Body of pancreas (tissue), 4 donors: ENCODE results near the gene ZNF423. TPM values are rescaled to one million over a fixed set of nuclear protein-coding genes. Genes with fewer than 3 reads are reported as not detected.
A peak's percentile ranks its signal among the peaks of the same experiment; 100 is the strongest.

Source experiments
- ATAC-seq: fragments of 150-250 bp; one replicate; pipeline ENCODE4 v1.9.1; 2016
- DNase-seq, 4 donors: peaks; one replicate each; pipeline ENCODE4 v3.0.0-alpha.2; 2019
- H3K27ac ChIP-seq, 4 donors: fragments of 200-600 bp; sonication (generic); 1 replicate in 3 of 4; 2 replicates in 1 of 4; pipeline versions ENCODE4 v1.5.1 to v1.6.1; 2016 to 2019; ENCODE audit warnings: mild to moderate bottlenecking in 1 of 4, mixed read lengths in 1 of 4, moderate library complexity in 1 of 4
- H3K27me3 ChIP-seq, 2 donors: fragments of 200-600 bp; sonication (generic); one replicate each; pipeline ENCODE4 v1.6.0; 2016; ENCODE audit warnings: mild to moderate bottlenecking in 1 of 2
- H3K36me3 ChIP-seq, 2 donors: fragments of 200-600 bp; sonication (generic); replicated peaks in 1 of 2; 2 replicates each; pipeline ENCODE4 v1.5.1; 2016; ENCODE audit warnings: low read depth in 2 of 2; ENCODE audit not compliant: insufficient read depth in 1 of 2
- H3K4me1 ChIP-seq: fragments of 200-600 bp; sonication (generic); one replicate; pipeline ENCODE4 v1.6.0; 2016
- H3K4me3 ChIP-seq, 2 donors: fragments of 200-600 bp; sonication (generic); 1 replicate in 1 of 2; 2 replicates in 1 of 2; pipeline ENCODE4 v1.5.1; 2016 to 2019
- H3K9me3 ChIP-seq, 3 donors: fragments of 200-600 bp; sonication (generic); 1 replicate in 2 of 3; 2 replicates in 1 of 3; pipeline ENCODE4 v1.5.1; 2016
- CTCF ChIP-seq, 7 experiments: fragments of 450-650 bp in 4 of 7; fragments of 200-600 bp in 3 of 7; sonication (generic) in 3 of 7; IDR thresholded peaks; one replicate each; pipeline ENCODE4 v1.5.1; 2016 to 2019; ENCODE audit warnings: antibody characterized with exemption in 7 of 7
- POLR2A ChIP-seq, 3 donors: fragments of 450-650 bp; IDR thresholded peaks; one replicate each; pipeline ENCODE4 v1.6.1; 2016; ENCODE audit warnings: antibody characterized with exemption in 3 of 3, mild to moderate bottlenecking in 2 of 3
- WGBS, 2 donors: methylation state at CpG; one replicate each; pipeline ENCODE4 v1.1.5; 2017; 5-methylcytosine and 5-hydroxymethylcytosine counted together
- intact Hi-C: fragments of 100-400 bp; cut with DNase I; formaldehyde crosslinking; loops from one replicate; pipeline ENCODE4 v1.15.1; 2023
- total RNA-seq, 2 donors: library from RNA; depleted of rRNA; stranded (reverse); fragments of >200 nt; gene quantifications; one replicate each; pipeline ENCODE4 v1.1.0, GENCODE V29; 2016

Gene ZNF423
- total RNA-seq, 2 donors from 2014 or later: 4.2 to 9.2 TPM

- Histone ChIP-seq H3K9me3 (no peaks in the 10 kb centered on the region), H3K27me3 (no peaks in the 10 kb centered on the region), H3K4me1 (no peaks in the 10 kb centered on the region), H3K4me3 (no peak overlapping the region), H3K27ac (no peak overlapping the region), H3K36me3 (no peaks in the 10 kb centered on the region)
- ATAC-seq (no peak), DNase-seq (no peak)
- TF ChIP-seq CTCF (IDR thresholded peaks at IDR 0.05): no peak
- TF ChIP-seq POLR2A (IDR thresholded peaks at IDR 0.05): no peak
- intact Hi-C loops: no loop called here
- WGBS, 2 donors: 95 to 97% methylated on average over 5 of the region's 5 CpGs
Observed at GRCh38 chr16:49453983-49454382, 401.9 kb downstream of the ZNF423 start.

DNA sequence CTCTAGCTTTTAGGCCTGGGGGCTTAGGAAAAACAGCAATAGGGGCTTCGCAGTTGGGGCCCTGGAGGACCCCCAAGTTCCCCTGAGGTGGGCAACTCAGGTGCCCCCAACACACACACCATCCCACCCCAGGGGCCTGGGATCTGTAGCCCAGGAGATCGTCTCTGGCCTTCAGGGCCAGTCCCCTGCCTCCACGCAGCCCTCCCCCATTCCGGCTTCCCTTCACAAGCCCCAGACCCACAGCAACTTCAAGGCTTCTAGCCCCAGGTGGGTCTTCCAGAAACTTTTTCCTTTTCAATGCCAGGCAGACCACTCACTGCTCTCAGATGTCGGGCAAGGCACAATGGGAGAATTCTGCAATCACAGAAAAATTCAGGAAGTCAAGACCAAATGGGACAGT lies 402.9 kb downstream of the ZNF423 start:
- no peaks in the 10 kb centered on the region for H3K27me3 ChIP-seq
- TF ChIP-seq CTCF (IDR thresholded peaks at IDR 0.05): no peak
- TF ChIP-seq POLR2A (IDR thresholded peaks at IDR 0.05): no peak
- H3K4me3 ChIP-seq: no peak overlapping the region
- peak in 1 of 4 donors; percentile 1 for DNase-seq
- no peaks in the 10 kb centered on the region for H3K4me1 ChIP-seq
- H3K27ac ChIP-seq: no peak overlapping the region
- WGBS, 2 donors: 85 to 88% methylated on average over 5 of the region's 5 CpGs
- no peaks in the 10 kb centered on the region for H3K9me3 ChIP-seq
- intact Hi-C loops: no loop called here
- H3K36me3 ChIP-seq: no peaks in the 10 kb centered on the region
- no peak for ATAC-seq

- 26 to 30% methylated on average over 14 of the region's 14 CpGs for WGBS, 2 donors
- Histone ChIP-seq H3K27me3 (no peaks in the 10 kb centered on the region), H3K27ac (no peak overlapping the region), H3K4me3 (no peak overlapping the region), H3K4me1 (no peaks in the 10 kb centered on the region), H3K9me3 (no peaks in the 10 kb centered on the region), H3K36me3 (no peaks in the 10 kb centered on the region)
- TF ChIP-seq CTCF (IDR thresholded peaks at IDR 0.05): no peak
- TF ChIP-seq POLR2A (IDR thresholded peaks at IDR 0.05): no peak
- ATAC-seq: no peak
- intact Hi-C loops: no loop called here
- DNase-seq: peak in 1 of 4 donors; percentile 4
Observed at GRCh38 chr16:49452578-49452977, 403.3 kb downstream of the ZNF423 start.

- no peak for TF ChIP-seq POLR2A (IDR thresholded peaks at IDR 0.05)
- no peak for TF ChIP-seq CTCF (IDR thresholded peaks at IDR 0.05)
- Histone ChIP-seq H3K4me3 (no peak overlapping the region), H3K36me3 (no peaks in the 10 kb centered on the region), H3K27ac (no peak overlapping the region), H3K9me3 (no peaks in the 10 kb centered on the region), H3K4me1 (no peaks in the 10 kb centered on the region), H3K27me3 (no peaks in the 10 kb centered on the region)
- DNase-seq: no peak
- WGBS, 2 donors: 38 to 46% methylated on average over 4 of the region's 4 CpGs
- ATAC-seq: no peak
- intact Hi-C loops: no loop called here
Observed at GRCh38 chr16:49452108-49452507, 403.8 kb downstream of the ZNF423 start.

DNA sequence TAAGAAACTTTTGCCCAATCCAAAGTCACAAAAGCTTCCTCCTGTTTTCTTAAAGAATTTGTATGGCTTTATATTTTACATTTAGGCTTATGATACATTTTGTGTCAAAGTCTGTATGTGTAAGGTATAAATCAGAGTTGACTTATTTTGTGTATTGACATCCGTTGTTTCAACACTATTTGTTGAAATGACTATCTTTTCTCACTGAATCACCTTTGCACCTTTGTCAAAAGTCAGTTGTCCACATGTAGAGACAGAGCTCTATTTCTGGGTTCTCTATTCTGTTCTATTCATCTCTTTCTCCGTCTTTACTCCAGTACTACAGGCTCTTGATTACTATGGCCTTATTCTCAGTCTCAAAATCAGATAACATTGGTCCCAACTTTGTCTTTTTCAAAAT lies 409.1 kb downstream of the ZNF423 start:
- Histone ChIP-seq H3K27ac (no peak overlapping the region), H3K27me3 (no peaks in the 10 kb centered on the region), H3K4me3 (no peak overlapping the region), H3K36me3 (no peaks in the 10 kb centered on the region), H3K9me3 (no peaks in the 10 kb centered on the region), H3K4me1 (no peaks in the 10 kb centered on the region)
- intact Hi-C loops: no loop called here
- DNase-seq (no peak), ATAC-seq (no peak)
- WGBS, 2 donors: 73 to 83% methylated on average over 2 of the region's 2 CpGs
- TF ChIP-seq POLR2A (IDR thresholded peaks at IDR 0.05) (no peak), CTCF (IDR thresholded peaks at IDR 0.05) (no peak)
